Islet of Langerhans (tissue), 1 donor: ENCODE measurements around the gene MANSC4.
"Not testable (repeated sequence)": the region's sequence is repeated elsewhere in the genome, so short reads cannot be mapped to it uniquely, and the experiment has no call there.

ENCODE experiments used
- FAIRE-seq: peaks from one replicate; lab custom pipeline; 2011; peaks lifted over from hg19 to GRCh38; lab: Jason Lieb, UNC

The MANSC4 gene

GRCh38 chr12:27751386-27752047 lies 28.5 kb downstream of the MANSC4 start:
- FAIRE-seq, result no peak

GRCh38 chr12:27747111-27747820 lies 32.8 kb downstream of the MANSC4 start:
- peak; percentile 98 for FAIRE-seq

DNA sequence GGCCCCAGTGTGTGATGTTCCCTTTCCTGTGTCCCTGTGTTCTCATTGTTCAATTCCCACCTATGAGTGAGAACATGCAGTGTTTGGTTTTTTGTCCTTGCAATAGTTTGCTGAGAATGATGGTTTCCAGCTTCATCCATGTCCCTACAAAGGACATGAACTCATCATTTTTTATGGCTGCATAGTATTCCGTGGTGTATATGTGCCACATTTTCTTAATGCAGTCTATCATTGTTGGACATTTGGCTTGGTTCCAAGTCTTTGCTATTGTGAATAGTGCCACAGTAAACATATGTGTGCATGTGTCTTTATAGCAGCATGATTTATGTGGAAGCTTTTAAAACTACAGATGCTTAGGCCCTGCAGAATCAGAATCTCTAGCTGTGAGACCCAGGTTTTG lies 34.3 kb downstream of the MANSC4 start:
- FAIRE-seq, result not testable (repeated sequence)

- FAIRE-seq, result no peak
These were observed 36.4 kb downstream of the MANSC4 start for GRCh38 chr12:27743601-27744000.

DNA sequence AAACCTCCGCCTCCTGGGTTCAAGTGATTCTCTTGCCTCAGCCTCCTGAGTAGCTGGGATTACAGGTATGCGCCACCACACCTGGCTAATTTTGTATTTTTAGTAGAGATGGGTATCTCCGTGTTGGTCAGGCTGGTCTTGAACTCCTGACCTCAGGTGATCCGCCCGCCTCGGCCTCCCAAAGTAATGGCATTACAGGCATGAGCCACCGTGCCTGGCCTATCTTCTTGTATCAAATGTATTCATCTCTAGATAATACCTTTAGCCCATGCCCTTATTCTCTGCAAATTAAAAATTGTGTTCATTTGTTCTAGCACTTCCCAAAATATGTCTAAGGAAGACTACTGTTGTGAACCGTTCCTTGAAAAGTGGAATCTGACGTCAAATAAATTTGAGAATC lies 45.7 kb downstream of the MANSC4 start:
- not testable (repeated sequence) for FAIRE-seq

- FAIRE-seq, result peak; percentile 47
These were observed 46.2 kb downstream of the MANSC4 start for GRCh38 chr12:27733791-27734190.

GRCh38 chr12:27733052-27733656 lies 46.9 kb downstream of the MANSC4 start:
- FAIRE-seq, result peak; percentile 96

- FAIRE-seq, result no peak
These were observed 47.8 kb downstream of the MANSC4 start for GRCh38 chr12:27732281-27732680.

- no peak for FAIRE-seq
These were observed 49.9 kb downstream of the MANSC4 start for GRCh38 chr12:27730097-27730588.

- FAIRE-seq, result no peak
These were observed 56.8 kb downstream of the MANSC4 start for GRCh38 chr12:27723212-27723611.
